ENCODE data around the gene ARNT2. TPM values are rescaled to one million over a fixed set of nuclear protein-coding genes. Genes with fewer than 3 reads are reported as not detected.

Gene ARNT2
- total and polyA plus RNA-seq, 2 of the 13 experiments (the other 11 are each of a cell fraction or from before 2014, with no cell fraction given): 0.69 to 1.7 TPM

DNA sequence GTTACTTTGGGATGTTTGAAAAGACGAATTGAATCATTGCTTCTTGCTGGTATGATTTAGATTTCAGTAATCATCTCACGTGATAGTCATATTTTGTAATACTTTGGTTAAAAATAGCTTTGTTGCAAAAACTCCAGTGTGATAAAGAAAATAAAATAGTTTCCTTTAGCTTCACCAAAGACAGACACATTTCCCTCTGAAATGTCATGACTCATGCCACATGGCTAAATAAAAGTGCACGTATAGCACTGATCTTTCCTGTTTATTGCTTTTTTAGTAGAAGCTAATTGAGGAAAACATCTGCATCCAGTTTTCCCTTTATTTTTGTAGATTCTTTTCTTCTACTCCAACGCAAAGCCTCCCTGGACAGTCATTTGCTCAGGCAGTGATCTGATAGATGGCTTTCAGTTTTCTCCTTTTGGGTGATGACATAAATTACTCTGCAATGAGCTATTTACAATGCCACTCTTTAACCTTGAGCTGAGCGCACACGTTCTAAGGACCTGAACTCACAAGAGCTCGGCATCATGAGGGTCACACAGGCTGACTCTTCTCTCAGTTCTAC lies 84.9 kb downstream of the ARNT2 start:
- no peak overlapping the region for H3K4me3 ChIP-seq (replicated peaks in 1 of 3; ENCODE audit: insufficient read depth in 1 of 3, low read depth in 2 of 3, low read length in 3 of 3)
- no peaks in the 10 kb centered on the region for H3K9me3 ChIP-seq (ENCODE audit: low read length)
- H3K4me2 ChIP-seq (ENCODE audit: low read depth, low read length): no peak overlapping the region
- H3K36me3 ChIP-seq (replicated peaks in 1 of 2; ENCODE audit: control insufficient read depth in 1 of 2, insufficient read depth in 2 of 2, low read length in 2 of 2): no peaks in the 10 kb centered on the region
- intact Hi-C loops (cut with micrococcal nuclease; ENCODE audit: unreplicated experiment): no loop called here
- no peak overlapping the region for H3K9ac ChIP-seq (ENCODE audit: insufficient read depth, low read depth, low read length)
- H3K79me2 ChIP-seq (ENCODE audit: insufficient read depth, low read length): no peaks in the 10 kb centered on the region
- DNase-seq (ENCODE audit: low spot score) (peak; percentile 24), FAIRE-seq (no peak), ATAC-seq (no peak)
- no peaks in the 10 kb centered on the region; a peak in 1 of 5 replicates for H3K27me3 ChIP-seq (ENCODE audit: control insufficient read depth in 1 of 2, insufficient read depth in 2 of 2, low read length in 2 of 2)
- H3K4me1 ChIP-seq (ENCODE audit: insufficient read depth, low read length): peaks cover 47% of the 10 kb centered on the region
- 66% methylated on average over 7 of the region's 7 CpGs for WGBS (ENCODE audit: low lambda C conversion rate)
- ChIA-PET CTCF (ENCODE audit: low intra/inter-chr PET ratio, low total read pairs) (no interaction called here), POLR2A (interaction anchor here (1.2 kb wide), 1 partner anchor 352 kb away, joined by 3 read pairs; no protein-coding TSS in a partner anchor)
- BruUV-seq (replicated peaks): no TSS peak
- no peak overlapping the region for H3K27ac ChIP-seq (ENCODE audit: extremely low read length, insufficient read depth, low read length)
- no peak overlapping the region for H2AFZ ChIP-seq (ENCODE audit: low read length)
- TF ChIP-seq ZBTB21 (CRISPR knock-in tag; IDR thresholded peaks at IDR 0.05) (peak; percentile 53), CBX1 (IDR thresholded peaks at IDR 0.05; ENCODE audit: low read depth) (no peak), MLXIP (CRISPR knock-in tag; IDR thresholded peaks at IDR 0.05; ENCODE audit: borderline replicate concordance) (no peak)
- in situ Hi-C loops (cut with HindIII; ENCODE audit: extremely low pct_ligation_motif_present, low pct_unique_long_range_greater_than_20kb): no loop called here
- H4K20me1 ChIP-seq (ENCODE audit: insufficient read depth, low read length): no peaks in the 10 kb centered on the region

DNA sequence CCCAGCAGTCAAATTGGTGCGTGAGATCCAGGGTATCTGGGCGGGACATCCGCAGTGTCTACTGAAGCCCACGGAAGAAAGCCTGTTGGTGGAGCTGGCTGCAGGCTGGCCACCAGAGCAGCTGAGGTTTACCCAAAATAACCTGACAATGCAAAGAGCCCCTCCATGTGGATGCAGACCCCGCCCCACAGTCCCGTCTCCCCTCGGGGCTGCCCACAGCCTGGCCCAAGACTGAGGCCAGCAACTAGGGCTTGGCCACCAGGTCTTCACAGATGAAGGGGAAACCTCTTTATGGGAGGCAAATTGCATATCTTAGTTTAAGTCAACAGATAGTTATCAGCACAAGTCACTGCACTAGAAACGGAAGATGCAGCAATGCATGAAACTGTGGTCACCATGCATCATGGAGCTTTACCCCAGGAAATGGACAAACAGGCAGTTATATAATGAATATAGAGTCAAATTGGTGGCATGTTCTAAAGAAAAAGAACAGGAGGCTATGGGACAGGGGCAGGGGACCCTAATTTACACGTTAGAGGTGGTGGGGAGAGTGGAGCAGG lies 86.3 kb downstream of the ARNT2 start:
- FAIRE-seq (no peak), DNase-seq (ENCODE audit: low spot score) (no peak), ATAC-seq (no peak)
- no peaks in the 10 kb centered on the region for H3K36me3 ChIP-seq (replicated peaks in 1 of 2; ENCODE audit: control insufficient read depth in 1 of 2, insufficient read depth in 2 of 2, low read length in 2 of 2)
- WGBS (ENCODE audit: low lambda C conversion rate): 71% methylated on average over 5 of the region's 9 CpGs
- peaks cover 47% of the 10 kb centered on the region for H3K4me1 ChIP-seq (ENCODE audit: insufficient read depth, low read length)
- intact Hi-C loops (cut with micrococcal nuclease; ENCODE audit: unreplicated experiment) (no loop called here), in situ Hi-C loops (cut with HindIII; ENCODE audit: extremely low pct_ligation_motif_present, low pct_unique_long_range_greater_than_20kb) (no loop called here)
- no peak overlapping the region for H2AFZ ChIP-seq (ENCODE audit: low read length)
- H3K4me2 ChIP-seq (ENCODE audit: low read depth, low read length): no peak overlapping the region
- no peak overlapping the region for H3K9ac ChIP-seq (ENCODE audit: insufficient read depth, low read depth, low read length)
- H4K20me1 ChIP-seq (ENCODE audit: insufficient read depth, low read length): no peaks in the 10 kb centered on the region
- H3K27me3 ChIP-seq (ENCODE audit: control insufficient read depth in 1 of 2, insufficient read depth in 2 of 2, low read length in 2 of 2): no peaks in the 10 kb centered on the region; a peak in 1 of 5 replicates
- no peaks in the 10 kb centered on the region for H3K9me3 ChIP-seq (ENCODE audit: low read length)
- CTCF ChIA-PET (ENCODE audit: low intra/inter-chr PET ratio, low total read pairs): no interaction called here
- no TSS peak for BruUV-seq (replicated peaks)
- no peaks in the 10 kb centered on the region for H3K79me2 ChIP-seq (ENCODE audit: insufficient read depth, low read length)
- POLR2A ChIA-PET: no interaction called here
- H3K4me3 ChIP-seq (replicated peaks in 1 of 3; ENCODE audit: insufficient read depth in 1 of 3, low read depth in 2 of 3, low read length in 3 of 3): no peak overlapping the region
- no peak overlapping the region for H3K27ac ChIP-seq (ENCODE audit: extremely low read length, insufficient read depth, low read length)
- TF ChIP-seq MXD4 (CRISPR knock-in tag; IDR thresholded peaks at IDR 0.05) (no peak), ZNF101 (CRISPR knock-in tag; IDR thresholded peaks at IDR 0.05; ENCODE audit: borderline replicate concordance, low read depth) (no peak), CREB1 (IDR thresholded peaks at IDR 0.05) (no peak), CREB1 (CRISPR knock-in tag; IDR thresholded peaks at IDR 0.05) (no peak), ZC3H13 (CRISPR knock-in tag; IDR thresholded peaks at IDR 0.05) (no peak)
- TF ChIP-seq, protein P1, sequence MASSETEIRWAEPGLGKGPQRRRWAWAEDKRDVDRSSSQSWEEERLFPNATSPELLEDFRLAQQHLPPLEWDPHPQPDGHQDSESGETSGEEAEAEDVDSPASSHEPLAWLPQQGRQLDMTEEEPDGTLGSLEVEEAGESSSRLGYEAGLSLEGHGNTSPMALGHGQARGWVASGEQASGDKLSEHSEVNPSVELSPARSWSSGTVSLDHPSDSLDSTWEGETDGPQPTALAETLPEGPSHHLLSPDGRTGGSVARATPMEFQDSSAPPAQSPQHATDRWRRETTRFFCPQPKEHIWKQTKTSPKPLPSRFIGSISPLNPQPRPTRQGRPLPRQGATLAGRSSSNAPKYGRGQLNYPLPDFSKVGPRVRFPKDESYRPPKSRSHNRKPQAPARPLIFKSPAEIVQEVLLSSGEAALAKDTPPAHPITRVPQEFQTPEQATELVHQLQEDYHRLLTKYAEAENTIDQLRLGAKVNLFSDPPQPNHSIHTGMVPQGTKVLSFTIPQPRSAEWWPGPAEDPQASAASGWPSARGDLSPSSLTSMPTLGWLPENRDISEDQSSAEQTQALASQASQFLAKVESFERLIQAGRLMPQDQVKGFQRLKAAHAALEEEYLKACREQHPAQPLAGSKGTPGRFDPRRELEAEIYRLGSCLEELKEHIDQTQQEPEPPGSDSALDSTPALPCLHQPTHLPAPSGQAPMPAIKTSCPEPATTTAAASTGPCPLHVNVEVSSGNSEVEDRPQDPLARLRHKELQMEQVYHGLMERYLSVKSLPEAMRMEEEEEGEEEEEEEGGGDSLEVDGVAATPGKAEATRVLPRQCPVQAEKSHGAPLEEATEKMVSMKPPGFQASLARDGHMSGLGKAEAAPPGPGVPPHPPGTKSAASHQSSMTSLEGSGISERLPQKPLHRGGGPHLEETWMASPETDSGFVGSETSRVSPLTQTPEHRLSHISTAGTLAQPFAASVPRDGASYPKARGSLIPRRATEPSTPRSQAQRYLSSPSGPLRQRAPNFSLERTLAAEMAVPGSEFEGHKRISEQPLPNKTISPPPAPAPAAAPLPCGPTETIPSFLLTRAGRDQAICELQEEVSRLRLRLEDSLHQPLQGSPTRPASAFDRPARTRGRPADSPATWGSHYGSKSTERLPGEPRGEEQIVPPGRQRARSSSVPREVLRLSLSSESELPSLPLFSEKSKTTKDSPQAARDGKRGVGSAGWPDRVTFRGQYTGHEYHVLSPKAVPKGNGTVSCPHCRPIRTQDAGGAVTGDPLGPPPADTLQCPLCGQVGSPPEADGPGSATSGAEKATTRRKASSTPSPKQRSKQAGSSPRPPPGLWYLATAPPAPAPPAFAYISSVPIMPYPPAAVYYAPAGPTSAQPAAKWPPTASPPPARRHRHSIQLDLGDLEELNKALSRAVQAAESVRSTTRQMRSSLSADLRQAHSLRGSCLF (CRISPR knock-in tag; IDR thresholded peaks at IDR 0.05; ENCODE audit: borderline replicate concordance): no peak
- TF ChIP-seq, protein P2, sequence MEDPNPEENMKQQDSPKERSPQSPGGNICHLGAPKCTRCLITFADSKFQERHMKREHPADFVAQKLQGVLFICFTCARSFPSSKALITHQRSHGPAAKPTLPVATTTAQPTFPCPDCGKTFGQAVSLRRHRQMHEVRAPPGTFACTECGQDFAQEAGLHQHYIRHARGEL (CRISPR knock-in tag; IDR thresholded peaks at IDR 0.05): no peak

All from HepG2 (cell line).